Thyroid gland (tissue), 4 donors: ENCODE measurements around the gene PLXNB1. TPM values are rescaled to one million over a fixed set of nuclear protein-coding genes. Genes with fewer than 3 reads are reported as not detected.
"Not testable (repeated sequence)": the region's sequence is repeated elsewhere in the genome, so short reads cannot be mapped to it uniquely, and the experiment has no call there.

Experiments used
- DNase-seq, 2 donors: peaks; one replicate each; pipeline ENCODE4 v3.0.0-alpha.2; 2019
- H3K27ac ChIP-seq, 3 donors: fragments of 200-600 bp; sonication (generic); 1 replicate in 2 of 3; 2 replicates in 1 of 3; pipeline ENCODE4 v1.5.1; 2016 to 2019; ENCODE audit warnings: mild to moderate bottlenecking in 1 of 3, moderate library complexity in 1 of 3
- H3K27me3 ChIP-seq: fragments of 200-600 bp; sonication (generic); one replicate; pipeline ENCODE4 v1.5.1; 2019
- H3K36me3 ChIP-seq, 2 donors: fragments of 200-600 bp; sonication (generic); one replicate each; pipeline ENCODE4 v1.5.1; 2016 to 2019
- H3K4me1 ChIP-seq, 2 donors: fragments of 200-600 bp; sonication (generic); one replicate each; pipeline ENCODE4 v1.5.1; 2017 to 2019
- H3K4me3 ChIP-seq, 3 donors: fragments of 200-600 bp; sonication (generic); replicated peaks in 1 of 3; 1 replicate in 2 of 3; 2 replicates in 1 of 3; pipeline ENCODE4 v1.5.1; 2016; ENCODE audit warnings: mild to moderate bottlenecking in 1 of 3
- H3K9me3 ChIP-seq: fragments of 200-600 bp; sonication (generic); one replicate; pipeline ENCODE4 v1.5.1; 2017
- CTCF ChIP-seq, 6 experiments: fragments of 200-600 bp in 3 of 6; fragments of 450-650 bp in 3 of 6; sonication (generic) in 3 of 6; IDR thresholded peaks; one replicate each; pipeline ENCODE4 v1.5.1; 2016 to 2019; ENCODE audit warnings: antibody characterized with exemption in 6 of 6, mild to moderate bottlenecking in 2 of 6, inconsistent platforms in 1 of 6, moderate library complexity in 1 of 6
- POLR2A ChIP-seq, 2 donors: fragments of 450-650 bp; IDR thresholded peaks; one replicate each; pipeline ENCODE4 v1.6.1; 2017; ENCODE audit warnings: antibody characterized with exemption in 2 of 2, mild to moderate bottlenecking in 2 of 2, moderate library complexity in 1 of 2
- WGBS, 2 donors: methylation state at CpG; one replicate each; pipeline ENCODE4 v1.1.5; 2017; 5-methylcytosine and 5-hydroxymethylcytosine counted together
- intact Hi-C: fragments of 100-400 bp; cut with DNase I; formaldehyde crosslinking; loops from one replicate; pipeline ENCODE4 v1.15.1; 2023
- total RNA-seq, 4 donors: library from RNA; depleted of rRNA; stranded (reverse); fragments of >200 nt; gene quantifications; one replicate each; pipeline ENCODE4 v1.2.3, GENCODE V29; 2016

PLXNB1 gene
- total RNA-seq, 4 donors from 2014 or later: 126 to 216 (median 138) TPM

GRCh38 chr3:48465531-48466378, 35.9 kb upstream of the PLXNB1 start:
- DNase-seq: peak; percentile 99 to 100
- H3K9me3 ChIP-seq: no peaks in the 10 kb centered on the region
- intact Hi-C loops: loop anchor here (5.0 kb wide), 1 partner anchor 37 kb away; the partner anchor contains the start of gene SHISA5
- peak overlapping the region in 1 of 3 donors; percentile 28 for H3K4me3 ChIP-seq
- no peaks in the 10 kb centered on the region for H3K27me3 ChIP-seq
- peaks cover 17 to 21% of the 10 kb centered on the region in 2 donors for H3K36me3 ChIP-seq
- WGBS, 2 donors: 9 to 15% methylated on average over 5 to 11 of the region's 21 CpGs
- TF ChIP-seq POLR2A (IDR thresholded peaks at IDR 0.05) (peak in 1 of 2 donors; percentile 62), CTCF (IDR thresholded peaks at IDR 0.05) (peak in 5 of 6 experiments; percentile 49 to 88 (median 86))
- H3K27ac ChIP-seq: peak overlapping the region; percentile 99 to 100 (median 100)
- peaks cover 20 to 51% of the 10 kb centered on the region in 2 donors for H3K4me1 ChIP-seq

- 21 to 24% methylated on average over 5 to 7 of the region's 7 CpGs for WGBS, 2 donors
- Histone ChIP-seq H3K36me3 (peaks cover 23 to 27% of the 10 kb centered on the region in 2 donors), H3K4me1 (peaks cover 20 to 46% of the 10 kb centered on the region in 2 donors), H3K4me3 (no peak overlapping the region), H3K27ac (peak overlapping the region; percentile 99 to 100 (median 100)), H3K27me3 (no peaks in the 10 kb centered on the region), H3K9me3 (no peaks in the 10 kb centered on the region)
- intact Hi-C loops: loop anchor here (5.0 kb wide), 1 partner anchor 37 kb away; the partner anchor contains the start of gene SHISA5
- no peak for TF ChIP-seq POLR2A (IDR thresholded peaks at IDR 0.05)
- no peak for TF ChIP-seq CTCF (IDR thresholded peaks at IDR 0.05)
- DNase-seq: no peak
Measured at GRCh38 chr3:48465237-48465530, 35.3 kb upstream of the PLXNB1 start.

GRCh38 chr3:48464713-48465221, 34.9 kb upstream of the PLXNB1 start:
- H3K4me3 ChIP-seq: no peak overlapping the region
- no peaks in the 10 kb centered on the region for H3K27me3 ChIP-seq
- H3K27ac ChIP-seq: peak overlapping the region; percentile 99 to 100 (median 100)
- peaks cover 20 to 42% of the 10 kb centered on the region in 2 donors for H3K4me1 ChIP-seq
- H3K9me3 ChIP-seq: no peaks in the 10 kb centered on the region
- no peak for TF ChIP-seq CTCF (IDR thresholded peaks at IDR 0.05)
- TF ChIP-seq POLR2A (IDR thresholded peaks at IDR 0.05): no peak
- WGBS, 2 donors: 90 to 94% methylated on average over 14 to 17 of the region's 17 CpGs
- H3K36me3 ChIP-seq: peaks cover 27 to 29% of the 10 kb centered on the region in 2 donors
- DNase-seq: no peak
- intact Hi-C loops: loop anchor here (5.0 kb wide), 2 partner anchors 38 to 83 kb away; partner anchors contain the start of gene SHISA5

GRCh38 chr3:48463703-48464102, 33.8 kb upstream of the PLXNB1 start:
- H3K4me1 ChIP-seq: peaks cover 20 to 38% of the 10 kb centered on the region in 2 donors
- TF ChIP-seq POLR2A (IDR thresholded peaks at IDR 0.05) (no peak), CTCF (IDR thresholded peaks at IDR 0.05) (no peak)
- DNase-seq: no peak
- no peaks in the 10 kb centered on the region for H3K9me3 ChIP-seq
- H3K27ac ChIP-seq: no peak overlapping the region
- H3K36me3 ChIP-seq: peaks cover 29 to 31% of the 10 kb centered on the region in 2 donors
- intact Hi-C loops: loop anchor here (5.0 kb wide), 1 partner anchor 84 kb away; no protein-coding TSS in a partner anchor
- no peak overlapping the region for H3K4me3 ChIP-seq
- 78 to 91% methylated on average over 4 to 9 of the region's 9 CpGs for WGBS, 2 donors
- H3K27me3 ChIP-seq: no peaks in the 10 kb centered on the region

GRCh38 chr3:48461767-48462166, 31.9 kb upstream of the PLXNB1 start:
- H3K4me3 ChIP-seq, H3K27ac ChIP-seq, H3K9me3 ChIP-seq, H3K27me3 ChIP-seq, DNase-seq: not testable (repeated sequence)
- WGBS, 2 donors: 94 to 98% methylated on average over 7 of the region's 7 CpGs
- intact Hi-C loops: loop anchor here (5.0 kb wide), 1 partner anchor 86 kb away; no protein-coding TSS in a partner anchor
- peaks cover 31 to 38% of the 10 kb centered on the region in 2 donors for H3K36me3 ChIP-seq
- peaks cover 17 to 20% of the 10 kb centered on the region in 2 donors for H3K4me1 ChIP-seq
